ENCODE data around the gene ZMYND15. TPM values are rescaled to one million over a fixed set of nuclear protein-coding genes. Genes with fewer than 3 reads are reported as not detected.

Gene ZMYND15
- total and polyA plus RNA-seq, 2 of the 13 experiments (the other 11 are each of a cell fraction or from before 2014, with no cell fraction given): 0.24 to 2.7 TPM

GRCh38 chr17:4788807-4789700 lies 49.4 kb downstream of the ZMYND15 start, which contains the start of gene GLTPD2 (continued):
- TF ChIP-seq GABPB1 (CRISPR knock-in tag; IDR thresholded peaks at IDR 0.05) (peak; percentile 68), RBM22 (optimal IDR thresholded peaks at IDR 0.05; ENCODE audit: low read length) (no peak), NFAT5 (CRISPR knock-in tag; IDR thresholded peaks at IDR 0.05) (no peak; the same call in 1 of the 2 replicates), SNAPC5 (CRISPR knock-in tag; IDR thresholded peaks at IDR 0.05; ENCODE audit: borderline replicate concordance) (no peak), ZNF430 (CRISPR knock-in tag; IDR thresholded peaks at IDR 0.05) (no peak; the same call in 1 of the 2 replicates), TEAD3 (CRISPR knock-in tag; optimal IDR thresholded peaks at IDR 0.05; ENCODE audit: borderline replicate concordance) (peak; percentile 67), ZNF530 (CRISPR knock-in tag; IDR thresholded peaks at IDR 0.05; ENCODE audit: low read depth) (no peak), MAFG (CRISPR knock-in tag; IDR thresholded peaks at IDR 0.05) (no peak), NFIC (IDR thresholded peaks at IDR 0.05; ENCODE audit: low read length) (no peak), EHMT2 (IDR thresholded peaks at IDR 0.05; ENCODE audit: borderline replicate concordance, low read depth, low read length) (no peak), KLF12 (CRISPR knock-in tag; IDR thresholded peaks at IDR 0.05; ENCODE audit: borderline replicate concordance) (no peak; the same call in 1 of the 2 replicates), ZFP1 (CRISPR knock-in tag; IDR thresholded peaks at IDR 0.05) (no peak), STAT6 (CRISPR knock-in tag; IDR thresholded peaks at IDR 0.05; ENCODE audit: borderline replicate concordance) (no peak), AKNA (CRISPR knock-in tag; IDR thresholded peaks at IDR 0.05; ENCODE audit: borderline replicate concordance) (0 out of 2 replicates have a peak, but pooled peaks have one; percentile 43)
